NCI-H345 (cell line): ENCODE data around the gene ARMC2.

Source experiments
- DNase-seq: peaks from one replicate; lab custom pipeline; 2025; lab: John Stamatoyannopoulos, UW

The ARMC2 gene

DNA sequence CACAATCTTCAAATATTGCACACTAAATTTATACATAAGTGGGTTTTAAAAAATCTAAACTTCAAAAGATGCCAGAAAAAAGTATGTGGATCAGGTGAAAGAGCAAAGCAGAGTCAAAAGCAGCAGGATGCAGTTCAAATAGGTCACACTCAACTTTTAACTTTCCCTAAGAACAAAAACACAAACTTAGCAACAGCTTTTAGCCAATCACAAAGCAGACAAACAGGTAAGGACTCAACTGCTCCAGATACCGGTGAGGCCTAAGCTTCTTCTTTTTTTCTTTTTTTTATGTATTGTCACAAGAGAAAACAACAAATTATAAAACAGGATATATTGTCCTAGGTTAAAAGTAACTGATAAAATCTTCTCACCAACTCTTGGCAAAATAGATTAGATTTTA, 171.7 kb downstream of the ARMC2 start:
- DNase-seq: no peak

DNA sequence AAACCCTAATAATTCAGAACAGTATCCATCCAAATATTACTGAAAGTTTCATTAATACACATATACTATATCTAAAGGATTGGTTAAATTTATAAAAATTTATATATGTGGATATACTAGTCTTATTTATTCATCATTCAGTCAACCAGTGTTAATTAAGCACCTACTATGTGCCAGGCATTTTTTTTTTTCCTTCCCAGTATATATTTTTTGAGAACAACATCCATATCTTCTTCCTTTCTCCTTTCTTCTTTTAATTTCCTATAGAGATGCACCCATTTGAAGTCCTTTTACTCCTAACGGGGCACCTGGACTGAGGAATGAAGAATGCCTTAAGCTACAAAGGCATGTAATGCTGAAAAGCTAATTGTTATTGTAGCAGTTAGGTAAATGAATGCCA, 173.6 kb downstream of the ARMC2 start:
- DNase-seq: no peak

DNA sequence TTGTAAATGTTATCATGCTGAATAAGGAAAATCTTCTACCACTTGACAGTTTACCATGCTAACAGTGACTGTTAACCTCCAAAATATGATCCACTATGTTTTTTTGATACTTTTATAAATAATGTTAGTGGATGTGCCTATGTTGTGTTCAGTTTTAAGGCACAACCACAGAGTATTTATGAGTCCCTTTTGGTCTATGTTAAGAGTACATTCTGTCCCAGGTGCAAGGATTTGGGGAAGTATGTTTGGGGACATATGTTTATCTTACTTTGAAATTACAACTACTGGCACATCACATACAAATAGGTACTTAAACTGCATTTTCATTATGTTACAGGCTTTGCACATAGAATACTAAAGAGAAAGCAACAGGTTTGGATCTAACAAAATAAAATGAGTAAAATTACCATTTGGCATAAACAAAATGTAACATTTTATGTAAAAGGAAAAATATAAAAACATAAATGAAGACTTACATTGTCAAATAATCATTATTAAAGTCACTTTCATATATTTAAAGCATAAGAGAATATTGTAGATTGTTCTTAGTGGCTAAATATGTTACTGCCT, 175.2 kb downstream of the ARMC2 start:
- no peak for DNase-seq
